A673 (cell line): ENCODE data around the gene CLSTN2. TPM values are rescaled to one million over a fixed set of nuclear protein-coding genes. Genes with fewer than 3 reads are reported as not detected.

Experiments
- BruUV-seq: library from RNA; stranded (reverse); fragments of 400-500 nt; replicated peaks from 2 replicates; lab custom pipeline; 2021; lab: Mats Ljungman, UMichigan
- CTCF ChIA-PET: fragments of 300-600 bp; sonication (Branson Sonifier 250); formaldehyde crosslinking; loops from one replicate; lab custom pipeline; 2022; ENCODE audit warnings: antibody characterized with exemption; lab: Charles Lee
- POLR2A ChIA-PET: fragments of 300-600 bp; sonication (Branson Sonifier 250); formaldehyde crosslinking; loops from one replicate; lab custom pipeline; 2022; ENCODE audit warnings: antibody characterized with exemption; ENCODE audit not compliant: low non-redundant PET; lab: Charles Lee
- DNase-seq: peaks from one replicate; pipeline ENCODE4 v3.0.0-alpha.2; 2015; ENCODE audit warnings: low spot score
- H3K27ac ChIP-seq: fragments of 200-600 bp; sonication (generic); 2 replicates; pipeline ENCODE4 v1.5.1; 2016; ENCODE audit warnings: mixed run types, low read depth, mild to moderate bottlenecking, mixed read lengths, antibody characterized with exemption, low read length; ENCODE audit not compliant: poor library complexity, severe bottlenecking
- H3K27me3 ChIP-seq: fragments of 200-600 bp; sonication (generic); replicated peaks from 2 replicates; pipeline ENCODE4 v1.6.1; 2017; ENCODE audit warnings: mixed run types, low read depth, mild to moderate bottlenecking, mixed read lengths, antibody characterized with exemption, low read length; ENCODE audit not compliant: insufficient read depth, poor library complexity
- H3K36me3 ChIP-seq: fragments of 200-600 bp; sonication (generic); 2 replicates; pipeline ENCODE4 v1.6.1; 2016; ENCODE audit warnings: mixed run types, mild to moderate bottlenecking, mixed read lengths, antibody characterized with exemption, low read length; ENCODE audit not compliant: insufficient read depth, poor library complexity, severe bottlenecking
- H3K4me1 ChIP-seq: fragments of 200-600 bp; sonication (generic); 2 replicates; pipeline ENCODE4 v1.6.1; 2017; ENCODE audit warnings: mixed run types, mild to moderate bottlenecking, mixed read lengths, antibody characterized with exemption, low read length; ENCODE audit not compliant: insufficient read depth, poor library complexity, severe bottlenecking
- H3K4me3 ChIP-seq: fragments of 200-600 bp; sonication (generic); 2 replicates; pipeline ENCODE4 v1.5.1; 2016; ENCODE audit warnings: low read depth, mixed run types, mild to moderate bottlenecking, mixed read lengths, low read length; ENCODE audit not compliant: poor library complexity, severe bottlenecking
- H3K9me3 ChIP-seq: fragments of 200-600 bp; sonication (generic); 2 replicates; pipeline ENCODE4 v1.6.1; 2016; ENCODE audit warnings: mixed run types, low read depth, mild to moderate bottlenecking, mixed read lengths, antibody characterized with exemption, low read length; ENCODE audit not compliant: poor library complexity, severe bottlenecking
- CTCF ChIP-seq: fragments of 300-800, 200-600 bp; sonication (generic); conservative IDR thresholded peaks from 2 replicates; pipeline ENCODE4 v1.5.1; 2017; ENCODE audit warnings: low read depth, mild to moderate bottlenecking, antibody characterized with exemption, low read length, moderate library complexity, mixed read lengths
- EZH2 ChIP-seq: fragments of 200-600 bp; sonication (generic); IDR thresholded peaks from 2 replicates; pipeline ENCODE4 v1.6.1; 2017; ENCODE audit warnings: borderline replicate concordance, low read depth, mild to moderate bottlenecking, mixed read lengths, antibody characterized with exemption, low read length; ENCODE audit not compliant: poor library complexity, severe bottlenecking
- intact Hi-C: fragments of 100-400 bp; cut with micrococcal nuclease; formaldehyde crosslinking; loops from one replicate; pipeline ENCODE4 v1.10.0; 2022; ENCODE audit not compliant: unreplicated experiment
- total RNA-seq: library from RNA; stranded (reverse); gene quantifications from 2 replicates; pipeline ENCODE4 v1.2.3, GENCODE V29; 2021

CLSTN2 gene
- total RNA-seq, 1 experiment from 2014 or later = 50.7 TPM

- Histone ChIP-seq H3K9me3 (no peaks in the 10 kb centered on the region), H3K4me3 (no peak overlapping the region), H3K36me3 (no peaks in the 10 kb centered on the region), H3K27ac (no peak overlapping the region), H3K27me3 (no peaks in the 10 kb centered on the region), H3K4me1 (no peaks in the 10 kb centered on the region)
- no peak for DNase-seq
- ChIA-PET POLR2A (no interaction called here), CTCF (no interaction called here)
- intact Hi-C loops = no loop called here
- BruUV-seq = no TSS peak
- TF ChIP-seq EZH2 (no peak), CTCF (no peak)
Observed at GRCh38 chr3:140553591-140553990, 618.6 kb downstream of the CLSTN2 start.

- Histone ChIP-seq H3K9me3 (no peaks in the 10 kb centered on the region), H3K27me3 (no peaks in the 10 kb centered on the region), H3K36me3 (no peaks in the 10 kb centered on the region), H3K4me3 (no peak overlapping the region), H3K27ac (no peak overlapping the region), H3K4me1 (no peaks in the 10 kb centered on the region)
- DNase-seq = no peak
- TF ChIP-seq CTCF (no peak), EZH2 (no peak)
- CTCF ChIA-PET = no interaction called here
- no TSS peak for BruUV-seq
- intact Hi-C loops = no loop called here
- POLR2A ChIA-PET = no interaction called here
Observed at GRCh38 chr3:140555666-140556065, 620.7 kb downstream of the CLSTN2 start.

GRCh38 chr3:140557476-140557875 is 622.5 kb downstream of the CLSTN2 start:
- intact Hi-C loops = no loop called here
- POLR2A ChIA-PET = no interaction called here
- H3K36me3 ChIP-seq = no peaks in the 10 kb centered on the region
- CTCF ChIA-PET = no interaction called here
- BruUV-seq = no TSS peak
- no peaks in the 10 kb centered on the region for H3K27me3 ChIP-seq
- no peak overlapping the region for H3K4me3 ChIP-seq
- no peak overlapping the region for H3K27ac ChIP-seq
- TF ChIP-seq CTCF (no peak), EZH2 (no peak)
- DNase-seq = no peak
- no peaks in the 10 kb centered on the region for H3K9me3 ChIP-seq
- H3K4me1 ChIP-seq = no peaks in the 10 kb centered on the region
